Daoy (cell line): ENCODE measurements around the gene AGAP1. TPM values are rescaled to one million over a fixed set of nuclear protein-coding genes. Genes with fewer than 3 reads are reported as not detected.

Source experiments
- DNase-seq: peaks from one replicate; pipeline ENCODE4 v3.0.0-alpha.2; 2015; ENCODE audit warnings: low read depth
- total RNA-seq: library from RNA; depleted of rRNA; stranded (reverse); fragments of >200 nt; shearing (Covaris generic); gene quantifications from 2 replicates; pipeline ENCODE4 v1.2.3, GENCODE V29; 2014

The AGAP1 gene
- total RNA-seq, 1 experiment from 2014 or later, result 9.3 TPM

DNA sequence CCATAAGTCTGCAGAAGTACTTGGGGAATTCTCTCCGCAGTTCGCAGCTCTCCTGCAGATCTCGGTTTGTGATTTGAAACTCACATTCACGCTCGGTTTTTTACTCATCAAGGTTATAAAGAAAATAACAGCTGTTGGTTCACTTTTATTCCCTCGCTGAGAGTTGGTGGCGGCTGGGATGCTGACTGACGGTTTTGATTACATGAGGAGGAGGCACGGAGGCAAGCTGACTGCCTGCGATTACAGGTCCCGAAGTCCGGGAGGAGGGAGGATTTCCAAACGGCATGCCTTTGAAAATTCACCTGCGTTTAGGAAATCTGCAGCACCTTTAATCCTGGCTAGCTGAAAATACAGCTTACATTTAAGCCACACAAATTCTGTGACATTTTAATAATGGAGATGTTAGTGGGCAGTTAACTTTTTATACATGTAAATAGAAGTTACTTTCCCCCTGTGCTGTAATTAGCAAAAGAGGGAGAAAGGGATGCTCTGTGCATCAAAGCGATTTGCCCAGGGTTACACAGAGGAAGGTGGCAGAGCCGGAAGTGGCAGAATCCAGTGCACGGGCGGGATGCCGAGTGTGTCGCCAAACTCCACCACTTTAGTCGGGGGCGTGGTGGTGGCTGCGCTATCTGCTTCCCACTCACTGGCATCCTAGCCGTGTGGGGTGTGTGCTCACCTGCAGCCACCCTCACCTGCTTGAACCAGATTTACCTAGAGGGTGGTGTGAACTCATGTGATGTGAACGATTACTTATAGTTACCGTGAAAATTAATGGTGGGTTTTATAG is 14.7 kb downstream of the AGAP1 start:
- no peak for DNase-seq

DNA sequence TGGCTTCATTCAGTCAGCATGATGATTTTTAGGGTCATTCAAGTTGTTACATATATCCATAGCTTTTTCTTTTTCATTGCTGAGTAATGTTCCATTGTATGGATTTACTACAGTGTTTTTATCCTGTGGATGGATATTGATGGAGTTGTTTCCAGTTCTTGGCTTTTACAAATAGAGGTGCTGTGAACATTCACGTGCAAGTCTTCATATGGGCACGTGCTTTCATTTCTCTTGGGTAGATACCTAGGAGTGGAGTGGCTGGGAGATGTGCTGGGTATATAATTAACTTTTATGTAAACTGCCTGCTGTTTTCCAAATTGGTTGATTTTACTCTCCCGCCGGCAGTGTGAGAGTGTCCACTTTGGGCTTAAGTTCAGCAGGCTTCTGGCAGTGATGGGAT is 16.5 kb downstream of the AGAP1 start:
- no peak for DNase-seq

DNA sequence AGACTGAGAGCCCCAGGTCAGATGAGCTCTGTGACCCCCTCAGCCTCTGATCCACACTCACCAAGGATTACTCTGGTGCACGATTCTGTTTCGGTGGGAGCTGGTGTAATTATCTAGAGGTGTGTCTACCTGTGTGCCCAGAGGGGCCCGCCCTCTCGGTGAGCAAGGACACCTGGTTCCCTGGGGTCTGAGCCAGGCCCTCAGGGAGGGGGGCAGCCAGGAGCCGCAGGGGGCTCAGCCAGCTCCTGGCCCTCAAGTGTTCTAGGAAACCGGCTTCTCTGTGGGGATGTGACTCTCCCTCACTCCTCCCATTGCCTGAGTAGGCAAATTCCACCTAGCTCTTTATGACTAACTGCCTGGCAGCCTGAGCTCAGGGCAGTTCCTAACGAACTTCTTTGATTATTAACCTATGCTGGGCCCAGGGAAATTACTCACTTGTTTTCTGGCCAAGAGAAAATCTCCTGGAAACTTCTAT is 17.4 kb downstream of the AGAP1 start:
- peak; percentile 83 for DNase-seq

DNA sequence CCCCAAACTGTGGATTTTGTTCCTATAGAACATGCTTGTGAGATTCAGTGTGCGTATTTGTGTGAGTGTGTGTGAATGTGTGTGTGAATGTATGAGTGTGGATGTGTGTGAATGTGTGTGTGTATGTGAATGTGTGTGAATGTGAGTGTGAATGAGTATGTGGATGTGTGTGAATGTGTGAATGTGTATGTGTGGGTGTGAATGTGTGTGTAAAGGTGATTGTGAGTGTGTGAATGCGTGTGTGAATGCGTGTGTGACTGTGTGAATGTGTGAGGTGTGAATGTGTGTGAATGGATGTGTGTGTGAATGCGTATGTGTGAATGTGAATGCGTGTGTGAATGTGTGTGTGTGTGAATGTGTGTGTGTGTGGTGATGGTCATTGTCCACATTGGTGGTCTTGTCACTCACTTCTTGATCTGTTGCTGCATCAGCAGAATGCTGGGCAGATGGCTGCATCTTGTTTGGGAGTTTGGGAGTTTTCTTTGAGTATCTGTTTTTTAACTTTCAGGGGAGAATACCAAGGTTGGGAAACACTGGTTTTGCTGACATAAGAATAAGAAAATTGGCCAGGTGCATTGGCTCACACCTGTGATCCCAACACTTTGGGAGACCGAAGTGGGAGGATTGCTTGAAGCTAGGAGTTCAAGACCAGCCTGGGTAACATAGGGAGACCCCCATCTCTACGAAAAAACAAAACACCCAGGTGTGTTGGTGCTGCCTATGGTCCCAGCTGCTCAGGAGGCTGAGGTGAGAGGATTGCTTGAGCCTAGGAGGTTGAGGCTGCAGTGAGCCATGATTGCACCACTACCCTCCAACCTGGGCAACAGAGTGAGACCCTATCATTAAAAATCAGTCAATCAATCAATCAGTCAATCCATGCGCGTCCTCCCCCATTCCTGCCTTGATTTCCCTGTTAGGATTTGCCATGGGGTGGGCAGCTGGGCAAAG is 18.2 kb downstream of the AGAP1 start:
- DNase-seq, result no peak

DNA sequence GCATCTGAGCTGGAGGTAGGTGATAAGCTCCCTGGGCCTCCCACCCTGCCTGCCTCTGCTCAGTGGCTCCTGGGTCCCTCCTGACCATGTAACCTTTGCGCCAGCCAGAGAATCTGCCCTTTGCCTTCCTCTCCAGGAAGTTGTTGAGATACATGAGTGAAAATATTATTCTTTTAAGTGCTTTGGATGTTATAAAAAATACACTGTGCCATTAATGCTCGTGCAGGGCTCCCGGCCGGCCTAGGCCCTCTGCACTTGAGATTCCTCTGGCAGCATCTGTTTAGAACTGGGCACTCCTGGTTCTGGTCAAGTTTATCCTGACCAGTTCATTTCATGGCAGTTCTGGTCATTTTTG is 18.8 kb downstream of the AGAP1 start:
- DNase-seq, result no peak

DNA sequence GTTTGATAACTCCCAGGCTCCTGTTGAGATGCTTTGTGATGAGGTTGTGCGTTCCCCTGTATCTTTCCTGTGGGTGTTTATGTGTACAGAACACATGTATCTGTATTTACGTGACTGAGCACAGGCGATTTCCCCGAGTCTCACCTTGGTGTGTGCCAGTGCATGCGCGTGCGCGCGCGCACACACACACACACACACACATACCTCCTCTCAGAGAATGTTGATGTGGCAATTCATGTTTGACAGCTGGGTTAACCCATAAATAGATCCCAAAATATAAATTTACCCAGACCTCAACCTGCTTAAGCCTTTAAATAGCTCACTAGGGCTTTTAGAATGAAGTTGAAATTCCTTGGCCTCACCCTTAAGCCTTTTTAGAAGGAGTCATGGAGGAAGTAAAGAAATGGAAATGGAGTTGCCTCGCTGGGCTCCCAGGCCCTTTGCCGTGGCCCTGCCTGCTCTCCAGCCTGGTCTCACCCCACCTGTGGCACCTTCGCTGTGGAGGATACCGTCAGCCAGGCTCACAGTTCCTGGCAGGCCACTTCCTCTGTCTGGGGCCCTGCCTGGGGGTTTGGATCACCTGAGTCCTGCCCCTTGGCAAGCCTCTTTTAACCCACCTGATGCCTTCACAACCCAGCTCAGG is 20.3 kb downstream of the AGAP1 start:
- no peak for DNase-seq

DNA sequence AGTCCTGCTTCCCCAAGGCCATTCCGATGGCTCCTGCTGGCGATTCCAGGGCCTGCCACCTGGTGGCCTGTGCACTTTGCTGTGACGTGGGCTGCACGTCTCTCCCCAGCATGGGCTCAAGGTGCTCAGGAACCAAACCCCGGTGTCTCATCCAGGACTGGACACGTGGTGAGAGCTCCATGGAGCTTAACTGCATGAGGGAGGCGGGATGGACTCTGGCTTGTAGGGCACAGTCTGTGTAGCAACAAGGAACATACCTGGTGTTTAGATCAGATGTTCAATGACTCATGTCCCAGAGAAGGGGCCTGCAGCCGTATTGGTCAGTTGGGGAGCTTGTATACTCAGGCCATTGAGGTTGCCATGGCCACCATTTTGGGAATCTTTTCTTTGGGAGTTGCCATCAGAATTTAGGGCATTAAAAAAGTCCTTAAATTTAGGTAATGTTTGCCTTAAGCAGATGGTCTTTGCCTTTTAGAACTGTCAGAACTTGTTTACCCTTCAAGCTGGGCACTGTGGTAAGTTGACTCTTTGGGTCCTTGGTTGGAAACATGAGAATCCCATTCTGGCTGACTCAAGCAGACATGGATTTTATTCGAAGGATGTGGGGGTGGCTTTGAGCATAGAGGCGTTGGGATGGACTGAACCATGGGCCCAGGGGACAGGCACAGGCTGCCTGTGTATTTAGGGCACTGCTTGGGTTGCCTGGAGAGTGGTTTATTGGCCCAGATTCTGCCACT is 21.0 kb downstream of the AGAP1 start:
- DNase-seq, result no peak

DNA sequence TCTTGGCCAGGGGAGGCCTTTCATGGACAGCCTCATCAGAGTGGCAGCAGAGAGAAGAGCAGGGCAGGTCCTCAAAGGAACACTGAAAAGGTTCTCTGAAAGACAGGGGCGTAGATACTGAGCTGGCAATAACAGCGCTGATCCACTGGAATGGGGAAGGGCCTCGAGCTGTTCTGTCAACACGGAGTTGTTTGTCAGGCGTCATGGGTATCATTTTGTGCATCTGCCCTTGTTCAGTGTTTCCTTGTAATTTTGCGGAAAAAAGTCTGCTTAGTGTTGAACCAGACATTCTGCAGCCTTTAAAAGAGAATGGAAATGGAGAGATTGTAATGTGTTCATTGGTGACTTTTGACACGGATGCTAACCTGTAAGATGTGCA is 21.5 kb downstream of the AGAP1 start:
- no peak for DNase-seq

DNA sequence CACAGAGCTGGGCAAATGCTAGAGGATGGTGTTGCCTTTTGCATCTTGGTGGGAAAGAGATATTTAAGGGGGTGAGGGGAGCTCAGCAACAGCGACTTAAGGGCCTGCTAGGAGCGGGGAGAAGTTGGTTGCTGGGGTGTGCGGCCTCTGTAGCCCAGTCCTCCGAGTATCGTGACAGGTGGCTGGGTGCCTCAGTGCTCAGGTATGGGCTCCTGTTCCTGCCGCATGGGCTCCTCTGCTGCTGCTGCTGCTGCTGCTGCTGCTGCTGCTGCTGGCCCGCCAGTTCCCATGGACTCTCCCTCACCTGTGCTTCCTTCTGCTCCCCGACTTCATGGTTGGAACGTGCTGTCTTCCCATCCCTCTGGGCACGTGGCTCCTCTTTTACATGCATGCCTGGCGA is 22.0 kb downstream of the AGAP1 start:
- no peak for DNase-seq

DNA sequence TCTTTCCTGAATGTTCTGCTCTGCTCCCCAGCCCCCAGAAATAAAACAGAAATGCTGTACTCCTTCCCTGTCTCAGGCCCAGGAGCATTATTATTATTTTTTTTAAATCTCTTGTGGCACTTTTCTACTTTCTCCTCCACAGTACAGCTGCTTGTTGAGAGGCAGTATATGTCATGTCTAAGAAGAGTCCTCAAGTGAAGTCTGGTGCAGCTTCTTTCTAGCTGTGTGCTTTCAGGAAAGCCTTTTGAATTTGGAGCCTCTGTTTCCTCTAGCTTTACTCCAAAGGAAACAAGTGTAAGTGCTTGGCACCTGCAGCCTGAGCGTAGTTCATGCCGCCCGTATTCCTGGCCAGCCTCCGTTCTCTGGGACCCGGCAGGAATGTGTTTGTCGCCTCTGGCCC is 22.4 kb downstream of the AGAP1 start:
- DNase-seq, result no peak

DNA sequence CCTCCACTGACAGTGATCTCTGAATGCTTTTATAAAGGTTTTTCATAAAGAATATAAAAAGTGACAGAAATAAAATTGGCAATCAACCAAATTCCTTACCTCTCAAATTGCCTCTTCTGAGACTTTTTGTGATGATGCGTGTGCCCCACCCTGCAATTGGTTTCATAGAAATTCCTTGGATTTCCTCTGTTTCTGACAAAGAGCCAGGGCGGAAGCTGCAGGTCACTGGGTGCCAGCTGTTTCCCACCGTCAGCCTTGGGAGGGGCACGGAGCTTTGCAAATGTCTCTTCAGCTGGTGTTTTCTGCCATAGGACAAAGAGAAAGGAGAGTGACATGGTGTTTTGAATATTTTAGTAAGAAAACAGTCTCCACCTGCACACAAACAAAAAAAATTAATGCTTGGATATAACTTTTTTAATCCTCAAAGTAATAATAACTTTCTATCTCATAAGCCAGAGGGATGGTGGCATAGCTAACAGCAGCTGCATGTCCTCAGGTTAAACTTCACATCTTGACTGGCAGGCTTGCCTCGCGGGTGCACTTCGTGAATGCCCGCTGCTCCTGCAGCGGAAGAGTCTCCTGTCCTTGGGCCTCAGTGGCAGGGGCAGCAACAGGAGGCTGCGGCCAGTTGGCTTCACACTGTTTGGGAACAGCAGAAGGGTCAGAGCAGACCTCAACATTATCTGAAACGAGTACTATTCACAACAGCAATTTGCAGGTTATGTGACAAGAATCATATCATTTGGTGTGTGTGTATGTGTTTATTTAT is 24.7 kb downstream of the AGAP1 start:
- DNase-seq, result peak; percentile 14

DNA sequence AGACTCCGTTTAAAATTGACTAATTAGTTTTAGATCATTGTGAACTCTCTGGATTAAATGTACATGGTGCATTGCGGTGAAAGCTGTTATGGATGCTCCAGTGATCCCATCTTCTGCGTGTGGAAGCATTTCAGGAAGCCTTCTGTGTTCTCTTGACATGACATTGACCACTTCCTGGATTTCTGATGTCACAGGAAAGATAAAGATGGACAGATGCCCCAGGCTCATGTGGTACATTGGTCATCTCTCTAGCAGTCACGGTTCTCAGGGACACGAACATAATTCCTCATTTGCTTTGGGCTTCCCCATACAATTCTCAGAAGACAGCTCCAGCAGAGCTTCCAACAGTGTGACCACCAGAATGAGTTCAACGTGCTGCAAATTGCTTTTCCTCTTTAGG is 26.9 kb downstream of the AGAP1 start:
- DNase-seq, result no peak

DNA sequence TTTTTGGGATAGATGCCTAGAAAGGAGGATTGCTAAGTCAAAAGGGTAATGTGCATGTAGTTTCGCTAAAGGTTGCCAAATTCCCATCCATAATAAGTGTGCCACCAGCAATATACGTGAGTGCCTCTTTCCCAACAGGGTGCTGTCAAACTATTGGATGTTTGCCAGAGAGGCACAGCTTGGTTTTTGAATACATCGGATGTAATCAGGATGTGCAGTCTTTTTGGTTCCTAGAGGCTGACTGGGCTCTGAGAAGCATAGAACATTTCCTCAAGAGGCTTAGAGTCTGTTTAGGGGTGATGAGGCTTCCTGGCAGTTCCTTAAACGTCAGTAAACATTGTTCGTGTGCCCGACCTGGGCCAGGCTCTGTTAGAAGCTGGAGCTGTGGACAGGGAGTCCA is 28.0 kb downstream of the AGAP1 start:
- no peak for DNase-seq

DNA sequence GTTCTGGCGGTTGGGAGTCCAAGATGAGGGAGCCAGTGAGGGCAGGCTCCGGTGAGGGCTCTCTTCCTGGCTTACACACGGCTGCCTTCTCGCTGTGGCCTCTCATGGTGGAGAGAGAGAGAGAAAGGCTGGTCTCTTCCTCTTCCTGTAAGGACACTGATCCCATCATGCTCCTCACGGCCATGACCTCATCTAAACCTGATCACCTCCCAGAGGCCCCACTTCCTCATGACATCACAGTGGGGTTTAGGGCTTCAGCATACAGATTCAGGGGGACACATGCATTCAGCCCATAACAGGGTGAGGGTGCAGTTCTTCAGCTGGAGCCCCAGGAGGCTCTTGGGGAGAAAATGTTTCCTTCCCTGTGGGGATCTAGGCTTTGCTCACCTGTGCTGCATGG is 29.2 kb downstream of the AGAP1 start:
- no peak for DNase-seq

DNA sequence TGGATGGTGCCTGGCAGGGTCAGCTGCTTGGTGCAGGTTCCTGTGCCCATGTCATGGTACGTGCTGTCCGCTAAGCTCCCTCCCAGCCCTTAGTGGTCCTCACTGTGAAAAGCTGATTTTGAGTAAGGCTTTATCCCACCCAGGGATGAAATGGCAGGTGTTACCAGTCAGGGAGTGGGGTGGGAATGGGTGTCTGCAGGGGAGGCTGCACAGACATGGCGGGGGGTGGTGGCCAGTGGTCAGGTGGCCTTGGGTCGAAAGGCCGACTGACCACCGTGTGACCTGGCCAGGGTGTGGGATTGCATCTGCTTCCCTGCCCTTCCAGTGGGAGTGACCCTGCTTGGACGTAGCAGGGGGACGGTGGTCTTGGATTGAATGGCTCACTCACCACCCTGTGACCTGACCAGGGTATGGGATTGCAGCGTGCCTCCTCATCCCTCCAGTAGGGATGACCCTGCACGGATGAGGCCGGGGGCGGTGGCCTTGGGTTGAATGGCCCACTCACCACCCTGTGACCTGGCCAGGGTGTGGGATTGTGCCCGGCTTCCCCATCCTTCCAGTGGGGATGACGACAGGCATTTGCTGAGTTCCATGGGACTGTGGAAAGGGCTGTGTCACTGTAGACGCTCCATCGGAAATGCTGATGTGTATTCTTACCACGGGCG is 29.8 kb downstream of the AGAP1 start:
- DNase-seq, result no peak

DNA sequence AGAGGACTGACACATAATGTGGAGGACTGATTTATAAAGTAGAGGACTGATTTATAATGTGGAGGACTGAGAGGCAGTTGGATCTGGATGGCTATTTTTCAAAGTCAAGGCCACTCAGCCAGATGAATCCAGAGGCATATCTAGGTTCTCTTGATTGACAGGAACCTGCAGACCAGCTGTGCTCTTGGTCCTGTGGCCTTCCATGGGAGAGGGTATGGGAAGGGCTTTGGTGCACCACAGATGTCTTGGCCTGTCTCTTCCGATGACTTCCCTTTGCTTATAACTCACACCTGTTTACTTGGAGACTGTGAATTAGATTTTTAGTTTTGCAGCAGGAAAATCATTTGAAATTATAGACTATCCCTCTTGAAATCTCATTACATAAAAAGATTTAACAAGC is 32.3 kb downstream of the AGAP1 start:
- DNase-seq, result no peak

DNA sequence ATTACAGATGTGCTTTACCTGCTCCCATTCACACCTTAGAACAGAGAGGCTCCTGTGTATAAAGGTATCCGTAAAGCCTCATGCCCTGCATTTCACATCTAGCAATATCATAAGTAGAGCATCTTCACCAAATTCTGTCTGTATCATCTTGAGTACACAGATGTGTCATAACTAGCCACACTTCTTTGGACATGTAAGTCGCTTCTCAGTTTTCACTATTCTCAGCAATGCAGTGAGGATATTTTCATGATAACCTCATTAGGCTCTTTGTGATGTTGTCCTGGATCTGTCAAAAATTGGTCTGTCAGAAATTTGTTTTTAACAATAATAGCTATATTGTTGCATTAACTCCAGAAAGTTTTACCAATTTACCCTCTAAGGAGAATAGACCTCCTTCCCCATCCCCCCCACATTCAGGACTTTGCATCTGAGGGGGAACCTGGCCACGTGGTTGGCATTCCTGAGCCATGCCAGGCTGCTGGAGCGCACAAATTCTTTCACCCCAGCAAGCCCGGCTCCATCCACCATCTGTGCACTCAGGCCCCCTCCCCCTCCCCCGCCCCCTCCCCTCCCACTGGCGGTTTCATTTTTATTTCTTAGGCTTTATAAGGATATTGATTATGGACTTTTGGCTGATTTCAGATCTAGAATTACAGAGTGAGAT is 34.1 kb downstream of the AGAP1 start:
- no peak for DNase-seq

DNA sequence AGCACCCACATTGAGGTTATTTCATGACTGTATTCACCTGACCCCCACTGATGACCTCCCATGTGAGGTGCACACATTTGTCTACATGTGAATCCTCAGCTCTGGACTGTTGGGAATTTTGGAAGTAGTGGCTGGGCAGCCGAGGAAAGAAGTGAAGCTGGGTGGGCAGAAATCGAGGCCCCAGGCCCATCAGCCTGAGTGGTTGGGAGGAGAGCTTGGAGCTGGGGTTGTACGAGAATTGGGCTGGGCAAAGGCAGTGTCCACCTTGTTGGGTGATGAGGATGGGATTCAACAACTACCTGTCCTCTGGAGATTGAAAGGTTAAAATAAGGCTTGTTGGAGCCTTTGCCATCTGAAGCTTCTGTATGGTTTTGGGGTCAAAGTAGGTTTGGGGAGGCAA is 35.8 kb downstream of the AGAP1 start:
- DNase-seq, result no peak

DNA sequence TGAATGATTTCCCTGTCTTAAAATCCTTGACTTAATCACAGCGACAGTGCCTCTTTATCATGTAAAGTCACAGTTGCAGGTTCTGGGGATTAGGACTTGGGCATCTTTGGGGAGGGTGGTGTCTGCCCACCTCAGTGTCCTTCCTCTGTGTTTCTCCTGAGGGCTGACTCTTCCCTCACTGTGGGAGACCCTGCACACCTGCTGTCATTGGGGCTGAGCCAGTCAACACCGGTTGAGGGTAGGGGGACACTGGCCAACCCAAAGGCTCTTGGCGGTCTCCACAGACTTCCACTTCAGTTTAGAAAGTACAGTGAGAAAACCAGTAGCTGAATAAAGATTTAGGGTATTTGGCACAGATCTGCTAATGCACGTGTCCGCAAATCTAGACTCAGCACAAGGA is 36.9 kb downstream of the AGAP1 start:
- DNase-seq, result no peak

DNA sequence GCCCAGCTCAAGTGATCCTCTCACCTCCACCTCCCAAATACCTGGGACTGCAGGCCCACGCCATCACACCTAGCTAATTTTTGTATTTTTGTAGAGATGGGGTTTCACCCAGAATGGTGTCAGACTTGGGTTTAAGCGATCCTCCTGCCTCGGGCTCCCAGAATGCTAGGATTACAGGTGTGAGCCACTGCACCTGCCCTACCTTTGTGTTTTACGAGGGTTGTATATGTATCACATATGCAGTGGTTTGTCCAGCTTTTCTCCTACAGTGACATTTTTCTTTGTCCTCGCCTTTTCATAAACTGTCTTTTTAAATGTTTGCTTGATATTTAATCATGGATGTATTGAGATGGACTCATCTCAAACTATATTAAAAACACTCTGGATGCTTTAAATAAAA is 38.5 kb downstream of the AGAP1 start:
- no peak for DNase-seq
